Muscle of arm (tissue), 12 donors: Measurements from ENCODE around the gene MAP2K5. TPM values are rescaled to one million over a fixed set of nuclear protein-coding genes. Genes with fewer than 3 reads are reported as not detected.
"Not testable (repeated sequence)": the region's sequence is repeated elsewhere in the genome, so short reads cannot be mapped to it uniquely, and the experiment has no call there.

ENCODE experiments used
- DNase-seq: peaks from one replicate; pipeline ENCODE4 v3.0.0-alpha.2; 2013
- polyA plus RNA-seq, 12 donors: library from polyadenylated mRNA; unstranded; fragments of 120-200 nt; gene quantifications; one replicate each; pipeline ENCODE4 v1.2.1, GENCODE V29; 2013; ENCODE audit not compliant: insufficient read length in 12 of 12

The MAP2K5 gene
- polyA plus RNA-seq, 12 donors: 4.5 to 26.2 (median 20.2) TPM; not detected in 1

GRCh38 chr15:67660874-67661606, 118.5 kb downstream of the MAP2K5 start:
- no peak for DNase-seq

- no peak for DNase-seq
These were observed 128.3 kb downstream of the MAP2K5 start for GRCh38 chr15:67670647-67671305.

GRCh38 chr15:67672834-67673233, 130.3 kb downstream of the MAP2K5 start:
- DNase-seq: not testable (repeated sequence)

- no peak for DNase-seq
These were observed 132.5 kb downstream of the MAP2K5 start for GRCh38 chr15:67674983-67675382.

GRCh38 chr15:67678089-67678488, 135.6 kb downstream of the MAP2K5 start:
- no peak for DNase-seq

- DNase-seq: no peak
These were observed 136.5 kb downstream of the MAP2K5 start for GRCh38 chr15:67678993-67679392.

GRCh38 chr15:67680641-67681040, 138.1 kb downstream of the MAP2K5 start:
- no peak for DNase-seq

- DNase-seq: no peak
These were observed 142.6 kb downstream of the MAP2K5 start for GRCh38 chr15:67685008-67685599.

GRCh38 chr15:67685716-67686115, 143.2 kb downstream of the MAP2K5 start:
- no peak for DNase-seq

GRCh38 chr15:67690936-67691335, 148.4 kb downstream of the MAP2K5 start:
- no peak for DNase-seq

GRCh38 chr15:67691450-67691849, 148.9 kb downstream of the MAP2K5 start:
- no peak for DNase-seq

GRCh38 chr15:67692573-67692972, 150.1 kb downstream of the MAP2K5 start:
- no peak for DNase-seq

GRCh38 chr15:67696087-67696486, 153.6 kb downstream of the MAP2K5 start:
- no peak for DNase-seq

GRCh38 chr15:67700023-67700422, 157.5 kb downstream of the MAP2K5 start:
- DNase-seq: no peak

GRCh38 chr15:67701669-67702068, 159.2 kb downstream of the MAP2K5 start:
- DNase-seq: no peak

GRCh38 chr15:67707520-67708283, 165.2 kb downstream of the MAP2K5 start:
- DNase-seq: no peak

GRCh38 chr15:67708500-67708899, 166.0 kb downstream of the MAP2K5 start:
- no peak for DNase-seq

GRCh38 chr15:67715170-67715569, 172.7 kb downstream of the MAP2K5 start:
- peak; percentile 9 for DNase-seq

- DNase-seq: no peak
These were observed 173.7 kb downstream of the MAP2K5 start for GRCh38 chr15:67716171-67716570.

- no peak for DNase-seq
These were observed 175.3 kb downstream of the MAP2K5 start for GRCh38 chr15:67717776-67718175.

GRCh38 chr15:67719330-67719959, 176.9 kb downstream of the MAP2K5 start:
- no peak for DNase-seq
